GM10266 (cell line): ENCODE data around the gene PWWP2A.
"Not testable (repeated sequence)": the region's sequence is repeated elsewhere in the genome, so short reads cannot be mapped to it uniquely, and the experiment has no call there.

Experiments used
- DNase-seq: peaks from one replicate; pipeline ENCODE4 v3.0.0; 2012; ENCODE audit errors: extremely low spot score
- TF ChIP-seq, protein P1 (sequence below): IDR thresholded peaks from 2 replicates; pipeline ENCODE4 v1.5.1; 2012; ENCODE audit warnings: mild to moderate bottlenecking, low read depth; ENCODE audit not compliant: control insufficient read depth, insufficient read depth; ENCODE audit errors: missing control alignments

Gene PWWP2A

DNA sequence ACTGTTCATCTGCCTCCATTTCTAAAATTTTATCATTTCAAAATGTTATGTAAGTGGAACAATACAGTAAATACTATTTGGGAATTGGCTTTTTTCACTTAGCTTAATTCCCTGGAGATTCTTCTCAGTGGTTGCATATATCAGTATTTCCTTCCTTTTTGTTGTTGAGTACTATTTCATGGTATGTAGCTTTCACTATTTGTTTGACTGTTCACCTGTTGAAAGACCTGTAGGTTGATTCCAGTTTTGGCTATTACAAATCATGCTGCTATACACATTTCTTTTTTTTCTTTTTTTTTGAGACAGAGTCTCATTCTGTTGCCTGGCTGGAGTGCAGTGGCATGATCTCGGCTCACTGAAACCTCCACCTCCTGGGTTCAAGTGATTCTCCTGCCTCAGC lies 33.0 kb upstream of the PWWP2A start:
- TF ChIP-seq, protein P1, sequence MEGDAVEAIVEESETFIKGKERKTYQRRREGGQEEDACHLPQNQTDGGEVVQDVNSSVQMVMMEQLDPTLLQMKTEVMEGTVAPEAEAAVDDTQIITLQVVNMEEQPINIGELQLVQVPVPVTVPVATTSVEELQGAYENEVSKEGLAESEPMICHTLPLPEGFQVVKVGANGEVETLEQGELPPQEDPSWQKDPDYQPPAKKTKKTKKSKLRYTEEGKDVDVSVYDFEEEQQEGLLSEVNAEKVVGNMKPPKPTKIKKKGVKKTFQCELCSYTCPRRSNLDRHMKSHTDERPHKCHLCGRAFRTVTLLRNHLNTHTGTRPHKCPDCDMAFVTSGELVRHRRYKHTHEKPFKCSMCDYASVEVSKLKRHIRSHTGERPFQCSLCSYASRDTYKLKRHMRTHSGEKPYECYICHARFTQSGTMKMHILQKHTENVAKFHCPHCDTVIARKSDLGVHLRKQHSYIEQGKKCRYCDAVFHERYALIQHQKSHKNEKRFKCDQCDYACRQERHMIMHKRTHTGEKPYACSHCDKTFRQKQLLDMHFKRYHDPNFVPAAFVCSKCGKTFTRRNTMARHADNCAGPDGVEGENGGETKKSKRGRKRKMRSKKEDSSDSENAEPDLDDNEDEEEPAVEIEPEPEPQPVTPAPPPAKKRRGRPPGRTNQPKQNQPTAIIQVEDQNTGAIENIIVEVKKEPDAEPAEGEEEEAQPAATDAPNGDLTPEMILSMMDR: no peak
- no peak for DNase-seq

DNA sequence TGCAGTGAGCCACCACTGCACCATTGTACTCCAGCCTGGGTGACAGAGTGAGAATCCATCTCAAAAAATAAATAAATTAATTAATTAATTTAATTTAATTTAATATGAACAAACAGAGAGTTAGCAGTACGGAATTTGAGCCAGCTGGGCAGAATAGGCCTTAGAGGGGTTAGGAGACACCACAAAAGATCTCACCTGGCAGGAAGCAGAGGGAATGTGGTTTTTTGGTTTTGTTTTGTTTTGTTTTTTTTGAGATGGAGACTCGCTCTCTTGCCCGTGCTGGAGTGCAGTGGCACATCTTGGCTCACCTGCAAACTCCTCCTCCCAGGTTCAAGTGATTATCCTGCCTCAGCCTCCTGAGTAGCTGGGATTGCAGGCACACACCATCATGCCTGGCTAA lies 31.8 kb upstream of the PWWP2A start:
- TF ChIP-seq, protein P1: no peak
- DNase-seq: no peak

DNA sequence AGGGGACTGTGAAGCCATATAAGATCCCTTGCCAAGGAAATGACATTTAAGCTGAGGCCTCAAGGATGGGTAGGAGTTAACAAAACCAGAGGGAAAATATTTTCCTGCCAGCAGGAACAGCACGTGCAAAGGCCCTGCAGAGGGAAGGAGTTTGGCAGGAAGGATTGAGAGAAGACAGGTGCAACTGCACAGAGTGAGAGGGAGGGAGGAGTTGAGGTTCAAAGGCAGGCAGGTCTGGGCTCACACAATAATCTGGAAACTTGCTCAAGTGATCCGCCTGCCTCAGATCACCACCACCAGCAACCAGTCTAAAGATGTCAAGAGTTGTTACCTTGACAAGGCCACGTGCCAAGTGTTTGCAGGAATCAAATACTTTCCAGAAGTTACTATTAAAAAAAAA lies 31.1 kb upstream of the PWWP2A start:
- DNase-seq: no peak
- TF ChIP-seq, protein P1: no peak

DNA sequence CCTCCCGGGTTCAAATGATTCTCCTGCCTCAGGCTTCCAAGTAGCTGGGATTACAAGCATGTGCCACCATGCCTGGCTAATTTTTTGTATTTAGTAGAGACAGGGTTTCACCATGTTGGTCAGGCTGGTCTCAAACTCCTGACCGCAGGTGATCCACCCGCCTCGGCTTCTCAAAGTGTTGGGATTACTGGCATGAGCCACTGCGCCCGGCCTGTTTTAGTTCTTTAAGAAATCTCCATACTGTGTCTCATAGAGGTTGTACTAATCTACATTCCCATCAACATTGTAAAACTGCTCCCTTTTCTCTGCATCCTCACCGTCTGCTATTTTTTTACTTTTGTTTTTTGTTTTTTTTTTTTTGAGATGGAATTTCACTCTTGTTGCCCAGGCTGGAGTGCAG lies 25.2 kb upstream of the PWWP2A start:
- DNase-seq: not testable (repeated sequence)

DNA sequence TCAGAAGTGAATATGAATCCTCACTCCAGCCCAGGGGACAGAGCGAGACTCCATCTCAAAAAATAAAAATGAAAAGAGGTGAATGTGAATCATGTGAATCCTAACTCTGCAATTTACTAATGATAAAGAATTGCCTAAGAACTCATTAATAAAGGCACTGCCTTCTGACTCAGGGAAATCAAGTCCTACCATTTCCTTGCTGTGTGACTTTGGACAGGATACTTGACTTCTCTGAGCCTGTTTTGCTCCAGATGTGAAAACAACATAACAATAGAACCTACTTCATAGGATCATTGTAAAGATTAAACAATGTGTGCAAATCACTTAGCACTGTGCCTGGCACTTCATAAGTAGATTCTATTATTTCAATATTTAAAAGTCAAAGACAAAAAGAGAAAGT lies 15.1 kb upstream of the PWWP2A start:
- no peak for DNase-seq
- TF ChIP-seq, protein P1: no peak

DNA sequence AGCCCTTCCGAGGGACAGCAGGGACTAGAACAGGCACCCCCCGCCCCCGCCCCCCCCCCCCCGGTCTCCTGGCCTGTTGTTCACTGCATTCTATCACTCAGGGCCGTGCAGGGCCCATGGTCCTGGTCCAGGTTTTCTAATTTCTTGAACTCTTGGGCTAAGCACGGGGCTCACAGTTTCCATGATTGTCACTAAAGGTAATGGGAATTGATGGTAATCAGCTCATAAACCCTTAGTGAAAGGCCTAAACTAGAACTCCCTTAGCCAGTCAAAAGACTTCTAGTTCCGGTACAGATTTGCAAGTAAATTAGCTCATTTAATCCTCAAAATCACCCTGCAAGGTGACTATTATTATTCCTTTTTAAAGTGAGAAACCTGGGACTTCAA lies 14.7 kb upstream of the PWWP2A start:
- DNase-seq: no peak
- TF ChIP-seq, protein P1: no peak

DNA sequence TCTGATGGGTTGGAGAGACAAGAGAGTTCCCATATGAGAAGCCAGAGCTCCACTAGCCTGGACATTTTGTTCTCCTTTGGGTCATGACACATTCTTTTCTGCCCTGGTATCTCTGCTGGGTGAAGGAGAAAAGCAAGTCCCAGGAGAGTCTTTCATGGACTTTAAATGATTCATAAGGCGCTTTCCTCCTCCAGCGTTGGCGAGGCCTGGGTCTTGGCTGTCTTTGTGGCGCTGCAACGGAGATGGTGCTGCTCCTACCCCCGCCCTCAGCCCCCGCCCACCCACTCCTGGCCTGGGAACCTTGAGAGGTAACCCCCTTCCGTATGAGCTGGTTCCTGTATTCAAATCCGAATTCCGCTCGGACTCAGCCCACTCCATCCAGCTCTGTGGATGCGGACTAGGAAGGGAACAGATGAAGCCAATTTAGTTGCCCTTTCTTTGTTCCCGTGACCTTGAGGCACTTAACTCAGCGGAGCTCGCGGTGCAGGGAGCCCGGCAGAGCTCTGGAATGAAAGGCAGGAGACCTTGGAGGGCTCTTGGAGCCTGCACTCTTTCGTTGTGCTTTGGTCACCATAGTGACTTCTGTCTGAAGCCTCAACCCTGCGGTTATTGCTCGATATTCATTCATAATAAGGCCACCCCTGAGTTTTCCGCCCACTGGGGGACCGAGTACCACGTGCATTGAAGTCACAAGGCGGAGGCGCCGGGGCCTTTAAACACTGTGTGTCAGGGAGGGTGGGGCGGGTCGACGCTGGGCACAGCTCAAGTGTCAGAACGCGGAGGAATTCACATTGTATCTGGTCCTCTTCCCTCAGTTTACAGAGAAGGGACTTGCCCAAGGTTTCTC lies 14.0 kb upstream of the PWWP2A start:
- TF ChIP-seq, protein P1: no peak
- no peak for DNase-seq
